Colonic mucosa (tissue), 4 donors: ENCODE results near the gene SFI1. TPM values are rescaled to one million over a fixed set of nuclear protein-coding genes. Genes with fewer than 3 reads are reported as not detected.
"Not testable (repeated sequence)": the region's sequence is repeated elsewhere in the genome, so short reads cannot be mapped to it uniquely, and the experiment has no call there.

Experiments
- DNase-seq: peaks from one replicate; pipeline ENCODE4 v3.0.0-alpha.2; 2020
- H3K27ac ChIP-seq: fragments of 200-600 bp; one replicate; pipeline ENCODE4 v1.8.0; 2021
- H3K27me3 ChIP-seq: fragments of 200-600 bp; one replicate; pipeline ENCODE4 v1.8.0; 2021
- H3K36me3 ChIP-seq: fragments of 200-600 bp; one replicate; pipeline ENCODE4 v1.8.0; 2021
- H3K4me1 ChIP-seq: fragments of 200-600 bp; one replicate; pipeline ENCODE4 v1.8.0; 2021; ENCODE audit warnings: mild to moderate bottlenecking
- H3K4me3 ChIP-seq: fragments of 200-600 bp; one replicate; pipeline ENCODE4 v1.8.0; 2021
- H3K9ac ChIP-seq, 2 donors: one replicate each; pipeline ENCODE4 v1.7.0; 2013; ENCODE audit warnings: control low read depth in 2 of 2, low read depth in 2 of 2, low read length in 2 of 2
- H3K9me3 ChIP-seq: fragments of 200-600 bp; one replicate; pipeline ENCODE4 v1.8.0; 2021
- CTCF ChIP-seq: fragments of 200-600 bp; IDR thresholded peaks from one replicate; pipeline ENCODE4 v1.8.0; 2022; ENCODE audit warnings: antibody characterized with exemption, mild to moderate bottlenecking
- intact Hi-C: fragments of 100-400 bp; cut with DNase I; formaldehyde crosslinking; loops from one replicate; pipeline ENCODE4 v1.14.1; 2022
- total RNA-seq, 2 donors: library from RNA; stranded (reverse); fragmentation: NEBNext Ultra II Directional in 1 of 2; extraction: Animal tissue kit (Norgen Biotek cat#: 25700) in 1 of 2; gene quantifications; one replicate each; pipeline ENCODE4 v1.2.1, GENCODE V29; 2021
- donor health status: healthy.
- donor health status: DM: no; HTN: no; CAD: no.
- donor health status: DM: no; HTN: no; CAD: no.

The SFI1 gene
- total RNA-seq, 2 donors from 2014 or later = 24.1 to 47.8 TPM

- H3K9ac ChIP-seq = no peak overlapping the region
- H3K4me1 ChIP-seq = no peaks in the 10 kb centered on the region
- no peaks in the 10 kb centered on the region for H3K36me3 ChIP-seq
- no peaks in the 10 kb centered on the region for H3K27me3 ChIP-seq
- no peak overlapping the region for H3K27ac ChIP-seq
- no peaks in the 10 kb centered on the region for H3K9me3 ChIP-seq
- TF ChIP-seq CTCF = no peak
- no peak overlapping the region for H3K4me3 ChIP-seq
- intact Hi-C loops = no loop called here
- DNase-seq = no peak
Measured at GRCh38 chr22:31526270-31526669, 29.9 kb downstream of the SFI1 start.

GRCh38 chr22:31530823-31531195, 34.5 kb downstream of the SFI1 start:
- H3K9me3 ChIP-seq = no peaks in the 10 kb centered on the region
- no peak for TF ChIP-seq CTCF
- H3K27me3 ChIP-seq = no peaks in the 10 kb centered on the region
- H3K27ac ChIP-seq = peak overlapping the region; percentile 60
- DNase-seq = no peak
- H3K36me3 ChIP-seq = no peaks in the 10 kb centered on the region
- no peaks in the 10 kb centered on the region for H3K4me1 ChIP-seq
- H3K9ac ChIP-seq = no peak overlapping the region
- H3K4me3 ChIP-seq = no peak overlapping the region
- intact Hi-C loops = no loop called here

GRCh38 chr22:31532060-31532459, 35.7 kb downstream of the SFI1 start:
- no peak for TF ChIP-seq CTCF
- no peak overlapping the region for H3K27ac ChIP-seq

GRCh38 chr22:31533374-31533773, 37.0 kb downstream of the SFI1 start:
- no peak for TF ChIP-seq CTCF
- Histone ChIP-seq H3K27ac (no peak overlapping the region), H3K4me3 (no peak overlapping the region), H3K27me3 (no peaks in the 10 kb centered on the region), H3K9me3 (no peaks in the 10 kb centered on the region), H3K9ac (no peak overlapping the region), H3K4me1 (no peaks in the 10 kb centered on the region), H3K36me3 (no peaks in the 10 kb centered on the region)
- no peak for DNase-seq
- intact Hi-C loops = no loop called here

More at GRCh38 chr22:31532060-31532459, 35.7 kb downstream of the SFI1 start:
- no peaks in the 10 kb centered on the region for H3K9me3 ChIP-seq
- no peaks in the 10 kb centered on the region for H3K27me3 ChIP-seq
- no peak for DNase-seq
- intact Hi-C loops = no loop called here
- H3K9ac ChIP-seq = no peak overlapping the region
- no peaks in the 10 kb centered on the region for H3K36me3 ChIP-seq
- no peaks in the 10 kb centered on the region for H3K4me1 ChIP-seq
- H3K4me3 ChIP-seq = no peak overlapping the region

- no peak overlapping the region for H3K9ac ChIP-seq
- no peak for TF ChIP-seq CTCF
- no peaks in the 10 kb centered on the region for H3K36me3 ChIP-seq
- no peak overlapping the region for H3K27ac ChIP-seq
- no peak for DNase-seq
- H3K9me3 ChIP-seq = no peaks in the 10 kb centered on the region
- intact Hi-C loops = no loop called here
- H3K4me1 ChIP-seq = no peaks in the 10 kb centered on the region
- H3K4me3 ChIP-seq = no peak overlapping the region
- H3K27me3 ChIP-seq = no peaks in the 10 kb centered on the region
Measured at GRCh38 chr22:31537019-31537535, 40.7 kb downstream of the SFI1 start.

GRCh38 chr22:31538815-31539214, 42.5 kb downstream of the SFI1 start:
- H3K4me3 ChIP-seq = no peak overlapping the region
- H3K9me3 ChIP-seq = no peaks in the 10 kb centered on the region
- no peak for DNase-seq
- H3K4me1 ChIP-seq = no peaks in the 10 kb centered on the region
- no peak for TF ChIP-seq CTCF
- no peaks in the 10 kb centered on the region for H3K36me3 ChIP-seq
- no peaks in the 10 kb centered on the region for H3K27me3 ChIP-seq
- H3K27ac ChIP-seq = no peak overlapping the region
- intact Hi-C loops = no loop called here
- no peak overlapping the region for H3K9ac ChIP-seq

GRCh38 chr22:31540166-31540565, 43.8 kb downstream of the SFI1 start:
- H3K9me3 ChIP-seq, H3K4me3 ChIP-seq, H3K9ac ChIP-seq, H3K4me1 ChIP-seq, DNase-seq, H3K36me3 ChIP-seq, intact Hi-C loops, H3K27me3 ChIP-seq, H3K27ac ChIP-seq: not testable (repeated sequence)
